ENCODE data around the gene PPP1R8. TPM values are rescaled to one million over a fixed set of nuclear protein-coding genes. Genes with fewer than 3 reads are reported as not detected.

PPP1R8 gene
- total and polyA plus RNA-seq, 8 donors = 31.1 to 56.3 (median 48.8) TPM

GRCh38 chr1:27832762-27833161 is 2.2 kb downstream of the PPP1R8 start:
- no peaks in the 10 kb centered on the region for H3K9me3 ChIP-seq
- peaks cover 0 to 43% of the 10 kb centered on the region in 2 donors for H3K36me3 ChIP-seq
- H3K27me3 ChIP-seq = no peaks in the 10 kb centered on the region
- H3K4me1 ChIP-seq = peaks cover 14 to 33% of the 10 kb centered on the region in 2 donors
- H3K4me3 ChIP-seq = no peak overlapping the region
- DNase-seq = no peak
- no peak overlapping the region for H3K27ac ChIP-seq
- intact Hi-C loops (cut with DNase I) = no loop called here
- ATAC-seq = no peak
- TF ChIP-seq CTCF (IDR thresholded peaks at IDR 0.05) = no peak

DNA sequence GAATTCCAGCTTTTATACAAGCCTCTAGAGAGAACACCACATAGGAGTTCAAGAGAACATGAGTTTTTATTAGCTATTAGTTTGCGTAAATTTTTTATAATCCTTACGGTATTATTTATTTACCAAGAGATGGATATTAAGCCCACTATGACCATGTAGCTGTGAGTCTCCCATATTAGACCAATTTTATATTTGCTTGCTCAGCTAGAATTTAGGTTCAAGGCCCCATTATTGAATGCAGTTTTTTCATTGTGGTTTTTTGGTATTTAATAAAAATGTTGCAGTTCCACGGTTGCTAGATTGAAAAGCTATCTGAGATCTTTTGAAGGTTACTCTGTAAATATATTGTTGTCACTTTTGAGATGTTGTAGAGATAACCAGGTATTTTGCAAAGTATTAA is 2.9 kb downstream of the PPP1R8 start:
- no peaks in the 10 kb centered on the region for H3K27me3 ChIP-seq
- no peak for TF ChIP-seq CTCF (IDR thresholded peaks at IDR 0.05)
- DNase-seq (no peak), ATAC-seq (no peak)
- no peaks in the 10 kb centered on the region for H3K9me3 ChIP-seq
- H3K4me1 ChIP-seq = peaks cover 14 to 33% of the 10 kb centered on the region in 2 donors
- no peak overlapping the region for H3K27ac ChIP-seq
- intact Hi-C loops (cut with DNase I) = no loop called here
- H3K36me3 ChIP-seq = peaks cover 0 to 45% of the 10 kb centered on the region in 2 donors
- H3K4me3 ChIP-seq = no peak overlapping the region

- no peak overlapping the region for H3K4me3 ChIP-seq
- DNase-seq (no peak), ATAC-seq (no peak)
- peaks cover 0 to 61% of the 10 kb centered on the region in 2 donors for H3K36me3 ChIP-seq
- intact Hi-C loops (cut with DNase I) = no loop called here
- H3K9me3 ChIP-seq = no peaks in the 10 kb centered on the region
- no peak overlapping the region for H3K27ac ChIP-seq
- H3K27me3 ChIP-seq = no peaks in the 10 kb centered on the region
- no peak for TF ChIP-seq CTCF (IDR thresholded peaks at IDR 0.05)
- H3K4me1 ChIP-seq = peaks cover 14 to 27% of the 10 kb centered on the region in 2 donors
Observed at GRCh38 chr1:27835046-27835445, 4.5 kb downstream of the PPP1R8 start.

- intact Hi-C loops (cut with DNase I) = no loop called here
- H3K27me3 ChIP-seq = no peaks in the 10 kb centered on the region
- no peak for DNase-seq
- peaks cover 14 to 27% of the 10 kb centered on the region in 2 donors for H3K4me1 ChIP-seq
- no peak overlapping the region for H3K27ac ChIP-seq
- H3K36me3 ChIP-seq = peaks cover 0 to 65% of the 10 kb centered on the region in 2 donors
- no peak overlapping the region for H3K4me3 ChIP-seq
- no peak for ATAC-seq
- no peaks in the 10 kb centered on the region for H3K9me3 ChIP-seq
- TF ChIP-seq CTCF (IDR thresholded peaks at IDR 0.05) = no peak
Observed at GRCh38 chr1:27835501-27835900, 4.9 kb downstream of the PPP1R8 start.

- intact Hi-C loops (cut with DNase I) = no loop called here
- Histone ChIP-seq H3K36me3 (peaks cover 0 to 71% of the 10 kb centered on the region in 2 donors), H3K4me3 (no peak overlapping the region), H3K4me1 (no peaks in the 10 kb centered on the region), H3K9me3 (no peaks in the 10 kb centered on the region), H3K27me3 (no peaks in the 10 kb centered on the region), H3K27ac (no peak overlapping the region)
- DNase-seq (no peak), ATAC-seq (no peak)
- no peak for TF ChIP-seq CTCF (IDR thresholded peaks at IDR 0.05)
Observed at GRCh38 chr1:27849951-27850350, 19.4 kb downstream of the PPP1R8 start.
